ENCODE results near the gene FMNL2. TPM values are rescaled to one million over a fixed set of nuclear protein-coding genes. Genes with fewer than 3 reads are reported as not detected.

The FMNL2 gene
- total and polyA plus RNA-seq, 5 donors: 7.2 to 10.8 (median 9.4) TPM

DNA sequence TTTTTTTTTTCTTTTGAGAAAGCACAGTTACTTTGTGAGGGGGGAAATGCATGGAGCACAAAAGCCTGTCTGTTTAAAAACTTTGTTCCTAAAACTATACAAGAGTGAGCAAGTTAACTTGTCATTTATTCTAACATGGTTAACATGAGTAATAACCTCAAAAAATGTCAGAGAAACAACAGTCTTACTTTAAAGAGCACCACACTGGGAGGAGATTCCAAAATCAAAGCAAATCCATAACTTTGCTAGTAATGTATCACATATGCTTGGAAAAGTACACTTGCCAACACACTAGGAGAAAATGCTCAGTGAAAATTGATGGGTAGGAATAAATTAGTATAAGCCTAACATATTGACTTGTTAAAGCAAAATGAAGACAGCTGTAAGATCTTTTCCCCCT is 225.2 kb downstream of the FMNL2 start:
- DNase-seq: no peak
- intact Hi-C loops (cut with DNase I): no loop called here
- Histone ChIP-seq H3K4me1 (ENCODE audit: control insufficient read depth, insufficient read depth, low read length) (no peaks in the 10 kb centered on the region), H3K27me3 (ENCODE audit: control insufficient read depth, insufficient read depth) (no peaks in the 10 kb centered on the region), H3K27ac (ENCODE audit: low read length) (no peak overlapping the region), H3K9me3 (ENCODE audit: control insufficient read depth, low read length) (no peaks in the 10 kb centered on the region), H3K4me3 (ENCODE audit: low read length) (no peak overlapping the region)
- ATAC-seq: no peak

DNA sequence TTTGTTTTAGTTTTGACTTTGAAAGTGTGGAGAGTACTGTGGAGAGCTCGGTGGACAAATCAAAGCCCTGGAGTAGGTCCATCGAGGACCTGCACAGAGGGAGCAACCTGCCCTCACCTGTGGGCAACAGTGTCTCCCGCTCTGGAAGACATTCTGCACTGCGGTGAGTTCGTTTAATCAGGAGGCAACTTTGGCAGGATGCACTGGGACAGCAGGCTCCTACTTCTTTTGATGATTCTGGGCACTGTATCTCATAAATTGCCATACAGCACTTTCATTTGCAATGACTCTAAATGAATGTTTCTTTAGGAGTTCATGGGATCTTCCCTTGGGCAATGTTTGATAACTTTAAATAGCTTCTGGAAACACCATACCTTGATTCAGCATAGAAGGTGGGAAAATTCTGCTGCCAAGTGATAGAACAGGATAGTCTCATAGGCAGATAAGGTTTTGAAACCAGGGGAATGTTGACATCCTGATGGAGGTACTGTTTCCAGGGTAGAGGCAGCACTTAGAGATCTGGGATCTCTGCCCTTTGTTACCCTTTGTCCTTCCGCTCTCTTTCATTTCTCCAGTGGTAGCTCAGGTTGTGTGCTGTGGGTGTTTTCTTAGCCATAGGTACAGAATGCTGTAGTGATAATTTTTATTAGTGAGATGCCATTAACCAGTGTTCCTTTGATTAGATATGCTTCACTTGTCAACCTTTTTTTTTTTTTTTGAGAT is 226.1 kb downstream of the FMNL2 start:
- ATAC-seq: no peak

DNA sequence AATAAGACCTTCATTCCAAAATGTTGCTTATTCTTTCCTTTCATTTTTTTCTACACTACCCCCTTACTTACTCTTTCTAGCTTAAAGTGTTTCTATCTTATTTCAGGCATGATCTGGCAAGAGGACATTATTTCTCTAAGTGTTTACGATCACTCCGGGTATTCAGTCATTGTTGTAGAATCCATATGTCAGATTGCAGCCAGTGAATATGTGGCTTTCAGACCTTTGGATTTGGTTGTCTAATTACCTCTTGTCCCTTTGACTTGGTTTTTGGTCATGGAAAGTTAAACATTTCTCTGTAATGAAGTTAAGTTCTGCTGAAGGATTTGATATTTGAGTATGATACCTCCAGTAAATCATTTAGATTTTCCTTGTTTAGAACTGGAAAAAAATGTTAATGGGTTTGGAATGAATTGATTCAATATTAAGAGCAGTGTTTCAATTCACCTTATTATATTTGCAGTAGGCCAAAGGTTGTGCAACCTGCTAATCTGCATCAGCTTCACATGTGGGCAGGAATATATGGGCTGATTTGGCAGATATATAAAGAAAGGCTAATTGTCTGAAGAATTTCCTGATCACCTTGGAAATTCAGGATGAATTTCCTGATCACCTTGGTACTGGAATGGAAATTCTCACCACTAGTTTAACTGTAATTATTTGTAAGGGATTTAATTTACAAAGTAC is 227.4 kb downstream of the FMNL2 start:
- 96% methylated on average over 2 of the region's 2 CpGs for WGBS
- Histone ChIP-seq H3K27ac (ENCODE audit: low read length) (no peak overlapping the region), H3K9me3 (ENCODE audit: control insufficient read depth, low read length) (no peaks in the 10 kb centered on the region), H3K27me3 (ENCODE audit: control insufficient read depth, insufficient read depth) (no peaks in the 10 kb centered on the region), H3K4me1 (ENCODE audit: control insufficient read depth, insufficient read depth, low read length) (no peaks in the 10 kb centered on the region), H3K4me3 (ENCODE audit: low read length) (no peak overlapping the region)
- intact Hi-C loops (cut with DNase I): no loop called here
- DNase-seq (no peak), ATAC-seq (no peak)

More for the DNA sequence above, 226.1 kb downstream of the FMNL2 start:
- Histone ChIP-seq H3K27ac (ENCODE audit: low read length) (no peak overlapping the region), H3K4me1 (ENCODE audit: control insufficient read depth, insufficient read depth, low read length) (no peaks in the 10 kb centered on the region), H3K9me3 (ENCODE audit: control insufficient read depth, low read length) (no peaks in the 10 kb centered on the region), H3K4me3 (ENCODE audit: low read length) (no peak overlapping the region), H3K27me3 (ENCODE audit: control insufficient read depth, insufficient read depth) (no peaks in the 10 kb centered on the region)
- DNase-seq: no peak
- intact Hi-C loops (cut with DNase I): no loop called here
- 93% methylated on average over 6 of the region's 6 CpGs for WGBS

DNA sequence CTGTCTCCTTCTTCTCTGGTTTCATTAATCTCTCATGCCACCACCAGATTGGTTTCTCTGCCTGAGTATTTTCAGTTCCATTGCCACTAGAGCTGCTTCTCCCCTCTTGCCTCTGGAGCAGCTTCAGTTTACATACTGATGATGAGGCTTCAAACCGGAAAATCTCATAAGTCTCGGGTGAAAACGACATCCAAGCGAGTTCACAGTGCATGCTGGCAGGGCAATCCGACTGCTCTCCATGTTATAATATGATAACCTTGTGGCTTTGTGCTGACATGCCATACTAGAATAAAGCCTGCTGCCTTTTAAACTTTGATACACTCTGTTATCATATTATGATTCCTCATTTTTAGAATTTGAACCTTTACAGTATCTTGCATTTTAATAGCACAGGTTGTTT is 228.8 kb downstream of the FMNL2 start:
- no peak for ATAC-seq
- 59% methylated on average over 5 of the region's 5 CpGs for WGBS
- Histone ChIP-seq H3K27me3 (ENCODE audit: control insufficient read depth, insufficient read depth) (no peaks in the 10 kb centered on the region), H3K4me3 (ENCODE audit: low read length) (no peak overlapping the region), H3K4me1 (ENCODE audit: control insufficient read depth, insufficient read depth, low read length) (no peaks in the 10 kb centered on the region), H3K9me3 (ENCODE audit: control insufficient read depth, low read length) (no peaks in the 10 kb centered on the region), H3K27ac (ENCODE audit: low read length) (no peak overlapping the region)
- no peak for DNase-seq
- intact Hi-C loops (cut with DNase I): no loop called here

DNA sequence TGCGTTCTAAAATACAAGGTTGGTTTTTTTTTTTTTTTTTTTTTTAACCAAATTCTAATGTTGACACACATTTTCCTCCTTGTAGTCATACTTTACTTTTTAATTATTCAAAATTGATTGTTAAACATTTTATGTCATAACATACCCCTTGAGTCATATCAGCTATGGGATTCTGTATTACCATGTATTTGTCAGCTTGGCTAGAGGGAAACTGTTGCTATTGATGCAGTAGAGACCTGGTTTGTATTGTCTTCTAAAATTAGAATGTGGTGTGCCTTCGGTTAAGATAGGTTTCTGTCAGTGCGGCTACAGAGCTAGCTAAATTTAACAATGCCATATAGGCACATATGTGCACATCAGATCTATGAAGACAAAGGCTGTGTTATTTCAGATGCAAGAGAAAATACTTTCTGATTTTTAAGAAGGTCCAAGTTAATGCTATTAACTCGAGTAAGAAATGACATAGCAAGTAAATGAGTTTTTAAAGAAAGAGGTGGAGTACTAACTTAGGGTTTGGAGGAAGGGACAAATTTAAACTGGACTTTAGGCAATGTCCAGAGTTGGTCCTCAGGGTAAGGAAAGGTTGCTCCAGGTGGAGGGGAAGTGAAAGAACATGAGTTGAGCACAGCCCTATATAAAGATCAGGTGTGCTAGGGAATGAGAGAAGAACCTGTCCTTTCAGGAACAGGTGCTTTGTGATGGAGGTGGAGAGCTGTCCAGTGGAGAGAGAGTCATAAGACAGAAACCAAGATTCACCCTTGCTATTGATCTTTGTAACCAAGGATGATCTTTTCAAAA is 230.0 kb downstream of the FMNL2 start:
- intact Hi-C loops (cut with DNase I): no loop called here
- Histone ChIP-seq H3K27me3 (ENCODE audit: control insufficient read depth, insufficient read depth) (no peaks in the 10 kb centered on the region), H3K27ac (ENCODE audit: low read length) (no peak overlapping the region), H3K4me1 (ENCODE audit: control insufficient read depth, insufficient read depth, low read length) (no peaks in the 10 kb centered on the region), H3K4me3 (ENCODE audit: low read length) (no peak overlapping the region), H3K9me3 (ENCODE audit: control insufficient read depth, low read length) (no peaks in the 10 kb centered on the region)
- ATAC-seq: no peak
- no peak for DNase-seq
- WGBS: 80% methylated on average over 4 of the region's 4 CpGs

DNA sequence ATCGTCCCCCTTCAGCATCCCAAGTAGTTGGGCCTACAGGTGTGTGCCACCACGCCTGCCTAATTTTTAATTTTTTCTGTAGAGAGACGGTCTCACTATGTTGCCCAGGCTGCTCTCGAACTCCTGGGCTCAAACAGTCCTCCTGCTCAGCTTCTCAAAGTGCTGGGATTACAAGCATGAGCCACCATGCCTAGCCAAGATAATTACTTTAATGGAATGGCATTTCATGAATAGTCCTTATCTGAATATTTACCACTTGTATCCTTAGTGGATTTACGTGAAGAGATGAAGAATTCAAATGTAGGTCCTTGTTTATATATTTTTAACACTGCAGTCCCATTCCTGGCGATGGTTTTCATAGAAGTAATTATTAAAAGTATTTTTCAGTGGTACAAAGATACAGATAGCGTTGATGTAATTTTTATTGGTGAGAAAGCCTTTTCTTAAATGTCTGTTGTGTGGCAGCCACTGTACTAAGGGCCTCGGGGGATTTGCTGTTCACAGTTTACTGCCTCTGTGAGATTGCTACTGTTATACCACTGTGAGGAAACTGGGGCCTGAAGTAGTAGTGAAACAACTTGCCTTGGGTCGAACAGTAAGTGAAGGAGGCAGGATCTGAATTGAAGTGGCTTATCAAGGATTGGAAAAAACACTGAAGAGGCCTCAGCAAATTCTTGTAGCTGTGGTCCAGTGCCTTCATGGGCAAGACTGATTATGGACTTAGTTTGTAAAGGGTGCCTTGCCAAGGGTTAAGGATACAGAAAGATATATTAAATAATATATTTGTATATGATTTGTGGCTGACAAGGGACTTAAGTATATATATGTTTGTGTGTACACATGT is 231.1 kb downstream of the FMNL2 start:
- H3K4me1 ChIP-seq (ENCODE audit: control insufficient read depth, insufficient read depth, low read length): peaks cover 3% of the 10 kb centered on the region
- no peak overlapping the region for H3K4me3 ChIP-seq (ENCODE audit: low read length)
- intact Hi-C loops (cut with DNase I): no loop called here
- H3K27ac ChIP-seq (ENCODE audit: low read length): no peak overlapping the region
- no peaks in the 10 kb centered on the region for H3K9me3 ChIP-seq (ENCODE audit: control insufficient read depth, low read length)
- DNase-seq (no peak), ATAC-seq (no peak)
- H3K27me3 ChIP-seq (ENCODE audit: control insufficient read depth, insufficient read depth): no peaks in the 10 kb centered on the region
- WGBS: 80% methylated on average over 9 of the region's 9 CpGs

DNA sequence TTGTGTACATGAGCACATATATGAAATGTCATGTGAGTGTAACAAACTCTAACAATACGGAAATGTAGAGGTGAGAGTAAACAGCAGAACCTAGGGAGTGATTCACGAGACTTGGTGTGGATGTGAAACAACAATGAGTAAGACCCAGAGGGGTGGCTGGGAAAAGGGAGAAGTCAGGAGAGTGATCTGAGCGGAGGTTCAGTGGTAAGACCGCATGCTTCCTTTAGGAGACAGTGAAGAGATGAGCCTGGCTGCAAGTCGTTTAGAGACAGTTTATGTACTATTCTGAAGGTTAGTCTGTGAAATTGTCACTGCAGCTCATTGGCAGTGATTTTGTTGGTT is 231.7 kb downstream of the FMNL2 start:
- ATAC-seq (no peak), DNase-seq (no peak)
- intact Hi-C loops (cut with DNase I): no loop called here
- Histone ChIP-seq H3K27me3 (ENCODE audit: control insufficient read depth, insufficient read depth) (no peaks in the 10 kb centered on the region), H3K4me3 (ENCODE audit: low read length) (no peak overlapping the region), H3K4me1 (ENCODE audit: control insufficient read depth, insufficient read depth, low read length) (peaks cover 3% of the 10 kb centered on the region), H3K9me3 (ENCODE audit: control insufficient read depth, low read length) (no peaks in the 10 kb centered on the region), H3K27ac (ENCODE audit: low read length) (no peak overlapping the region)
- 87% methylated on average over 5 of the region's 5 CpGs for WGBS

DNA sequence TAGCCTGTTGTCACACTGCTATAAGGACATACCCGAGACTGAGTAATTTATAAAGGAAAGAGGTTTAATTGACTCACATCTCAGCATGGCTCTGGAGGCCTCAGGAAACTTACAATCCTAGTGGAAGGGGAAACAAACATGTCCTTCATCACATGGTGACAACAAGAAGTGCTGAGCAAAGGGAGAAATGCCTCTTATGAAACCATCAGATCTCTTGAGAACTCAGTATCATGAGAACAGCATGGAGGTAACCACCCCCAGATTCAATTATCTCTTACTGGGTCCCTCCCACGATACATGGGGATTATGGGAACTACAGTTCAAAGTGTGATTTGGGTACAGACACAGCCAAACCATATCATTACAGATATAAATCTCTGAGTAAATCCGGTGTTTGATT is 233.6 kb downstream of the FMNL2 start:
- ATAC-seq: no peak
- no peaks in the 10 kb centered on the region for H3K9me3 ChIP-seq (ENCODE audit: control insufficient read depth, low read length)
- WGBS: 96% methylated on average over 3 of the region's 3 CpGs
- no peak overlapping the region for H3K4me3 ChIP-seq (ENCODE audit: low read length)
- H3K27ac ChIP-seq (ENCODE audit: low read length): no peak overlapping the region
- H3K4me1 ChIP-seq (ENCODE audit: control insufficient read depth, insufficient read depth, low read length): peaks cover 3% of the 10 kb centered on the region
- no peak for DNase-seq
- intact Hi-C loops (cut with DNase I): no loop called here
- no peaks in the 10 kb centered on the region for H3K27me3 ChIP-seq (ENCODE audit: control insufficient read depth, insufficient read depth)

DNA sequence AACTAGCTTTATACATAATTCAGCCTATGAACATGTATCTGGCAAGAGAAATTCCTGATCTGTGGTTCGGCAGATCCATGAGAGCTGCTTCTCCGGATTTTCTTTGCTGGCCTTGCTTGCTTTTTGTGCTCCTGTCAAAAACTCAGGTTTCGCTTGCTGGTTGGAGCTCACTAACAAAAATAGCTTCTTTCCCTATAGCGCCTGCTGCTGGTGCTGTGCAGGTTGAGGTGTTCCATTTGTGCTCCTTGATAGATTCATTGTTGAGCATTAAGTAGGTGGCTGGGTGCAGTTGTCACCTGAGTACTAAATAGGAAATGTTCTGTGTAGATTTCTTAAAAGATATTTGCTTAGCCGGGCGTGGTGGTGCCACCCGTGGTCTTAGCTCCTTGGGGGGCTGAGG is 234.2 kb downstream of the FMNL2 start:
- Histone ChIP-seq H3K27me3 (ENCODE audit: control insufficient read depth, insufficient read depth) (no peaks in the 10 kb centered on the region), H3K27ac (ENCODE audit: low read length) (no peak overlapping the region), H3K4me3 (ENCODE audit: low read length) (no peak overlapping the region), H3K9me3 (ENCODE audit: control insufficient read depth, low read length) (no peaks in the 10 kb centered on the region), H3K4me1 (ENCODE audit: control insufficient read depth, insufficient read depth, low read length) (peaks cover 3% of the 10 kb centered on the region)
- no peak for DNase-seq
- intact Hi-C loops (cut with DNase I): no loop called here
- no peak for ATAC-seq
- 95% methylated on average over 7 of the region's 7 CpGs for WGBS

DNA sequence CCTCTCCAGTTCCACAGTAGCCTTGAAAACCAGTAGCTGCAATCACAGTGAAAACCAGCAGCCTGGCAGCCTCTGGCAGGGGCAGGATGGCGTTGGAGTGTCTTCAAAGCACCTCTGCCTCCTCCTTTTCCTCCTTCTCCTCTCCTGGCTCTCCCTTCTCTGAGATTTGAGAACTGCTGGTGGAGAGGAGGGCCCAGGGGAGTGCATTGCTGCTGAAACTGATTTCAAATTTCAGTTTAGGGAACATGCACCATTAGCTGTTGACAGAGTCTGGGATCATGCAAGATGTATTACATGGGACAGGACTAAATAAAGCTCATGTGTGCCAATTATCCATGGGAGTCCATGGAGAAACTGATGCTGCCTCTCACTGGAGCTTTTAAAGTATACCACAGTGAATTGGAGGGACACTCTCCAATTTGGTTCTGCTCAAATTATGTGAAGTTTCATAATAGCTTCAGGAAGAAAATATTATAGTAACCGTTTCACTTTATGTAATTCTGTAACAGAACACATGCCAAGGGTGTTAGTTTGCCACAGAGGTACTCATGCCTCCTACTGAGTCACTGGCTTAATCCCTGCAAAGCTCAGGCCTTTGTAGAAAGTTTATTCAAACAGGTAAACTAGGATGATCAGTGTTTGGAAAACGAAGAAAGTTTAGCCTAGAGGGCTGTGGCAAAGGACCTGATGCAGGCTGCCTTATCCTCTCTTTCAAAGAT is 236.2 kb downstream of the FMNL2 start:
- WGBS: 54% methylated on average over 3 of the region's 3 CpGs
- peak; percentile 92 to 96 for ATAC-seq
- Histone ChIP-seq H3K4me3 (ENCODE audit: low read length) (no peak overlapping the region), H3K27me3 (ENCODE audit: control insufficient read depth, insufficient read depth) (no peaks in the 10 kb centered on the region), H3K4me1 (ENCODE audit: control insufficient read depth, insufficient read depth, low read length) (peaks cover 3% of the 10 kb centered on the region), H3K9me3 (ENCODE audit: control insufficient read depth, low read length) (no peaks in the 10 kb centered on the region), H3K27ac (ENCODE audit: low read length) (peak overlapping the region; percentile 57)
- intact Hi-C loops (cut with DNase I): loop anchor here in 1 of 4 donors (10.0 kb wide), 1 partner anchor 66 kb away; no protein-coding TSS in a partner anchor
- DNase-seq: peak; percentile 38 to 74 (median 65)

Data from right cardiac atrium (tissue), 5 donors.